Endothelial cell of coronary artery (primary cell): ENCODE measurements around the gene PCYT1B. TPM values are rescaled to one million over a fixed set of nuclear protein-coding genes. Genes with fewer than 3 reads are reported as not detected.

ENCODE experiments used
- total RNA-seq: library from RNA; depleted of rRNA; stranded (reverse); fragments of >200 nt; gene quantifications from 2 replicates; pipeline ENCODE4 v1.2.3, GENCODE V29; 2014

The PCYT1B gene
- under 0.01 TPM in 1 of 2 replicates, not detected in the other for total RNA-seq

DNA sequence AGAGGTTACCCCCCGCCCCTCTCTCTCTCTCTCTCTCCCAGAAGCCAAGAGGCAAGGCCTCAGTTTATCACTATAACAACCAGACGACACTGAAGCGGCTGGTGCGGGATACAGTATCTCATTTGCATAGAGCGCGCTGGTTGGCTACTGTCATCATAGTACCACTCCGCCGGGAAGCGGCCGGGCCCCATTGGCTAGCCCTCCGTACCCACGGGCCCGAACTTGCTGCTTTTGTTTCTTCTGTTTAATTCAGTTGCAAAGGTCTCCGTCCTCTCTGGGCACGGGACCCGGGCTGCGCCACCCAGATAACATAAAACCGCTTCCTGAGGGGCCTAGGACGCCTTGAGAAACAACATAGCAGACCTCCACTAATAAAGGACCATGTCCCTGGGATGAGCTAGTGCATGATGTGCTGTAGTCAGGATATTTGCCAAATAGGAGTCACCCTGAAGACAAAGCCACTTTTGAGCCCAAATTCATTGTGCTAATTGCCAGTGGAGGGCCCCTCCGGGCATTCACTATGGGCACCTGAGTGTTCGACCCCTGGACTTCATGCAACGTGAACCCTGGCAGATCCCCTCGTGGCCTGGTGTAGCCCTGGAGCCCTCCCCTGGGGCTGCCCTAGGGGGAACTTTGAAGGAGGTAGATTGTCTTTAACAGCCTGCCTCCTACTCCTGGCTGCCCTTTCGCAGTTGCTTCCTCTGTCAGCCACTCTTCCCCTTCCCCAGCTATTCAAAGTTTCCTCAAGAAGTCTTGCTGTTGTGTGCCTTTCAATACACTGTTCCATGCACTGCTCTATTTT is at the start of gene PCYT1B:
TSS of gene PCYT1B (minus strand) at position 91 of the 802 bp plus-strand sequence. CDS start 242 bp downstream, outside the sequence.

DNA sequence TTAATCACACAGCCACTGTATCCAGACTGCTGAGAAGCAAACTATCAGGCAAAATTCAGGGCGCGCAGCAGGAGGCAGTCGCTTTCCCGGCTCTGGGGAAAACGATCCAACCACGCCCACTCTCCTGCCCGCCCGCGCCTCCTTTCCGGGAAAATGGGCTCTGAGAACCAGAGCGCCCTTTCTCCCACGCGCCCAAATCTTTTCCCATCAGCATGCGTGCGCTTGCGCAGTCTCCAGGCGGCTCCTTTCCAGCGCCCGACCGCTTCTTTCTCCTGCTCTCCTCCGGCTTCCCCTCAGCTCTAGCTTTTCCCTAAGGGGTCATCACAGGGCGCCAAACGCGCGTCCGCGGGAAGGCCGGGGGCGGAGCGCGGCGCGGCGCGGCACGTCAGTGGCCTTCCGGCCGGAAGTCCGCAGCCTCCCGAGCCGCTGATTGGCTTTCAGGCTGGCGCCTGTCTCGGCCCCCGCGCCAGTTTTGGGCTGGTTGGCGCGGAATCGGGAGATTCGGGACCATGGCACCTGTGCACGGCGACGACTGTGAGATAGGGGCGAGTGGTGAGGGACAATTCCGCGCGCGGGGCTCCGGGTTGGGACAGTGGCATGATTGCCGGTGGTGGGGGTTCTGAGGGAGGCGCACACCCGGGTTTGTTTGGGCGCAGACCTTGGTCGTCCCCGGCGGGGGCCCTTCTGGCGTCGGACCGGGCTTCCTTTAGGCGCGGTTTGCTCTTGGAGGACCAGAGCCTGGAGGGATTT is 46.5 kb upstream of the PCYT1B start, which contains the start of gene POLA1:
TSS of gene POLA1 (plus strand) at position 466 of the 750 bp plus-strand sequence. CDS start at position 510, 44 bp downstream.

Other genes with a start within 250 kb of the PCYT1B start
- gene PDK3, start 182.1 kb downstream of the PCYT1B start, total RNA-seq: 5.5 and 6.7 TPM in 2 replicates
- gene POLA1, start 46.6 kb upstream of the PCYT1B start, total RNA-seq: 11.5 and 16.2 TPM in 2 replicates